Keratinocyte (primary cell): Measurements from ENCODE around the gene BICDL2. TPM values are rescaled to one million over a fixed set of nuclear protein-coding genes. Genes with fewer than 3 reads are reported as not detected.

Experiments
- DNase-seq: peaks from one replicate; pipeline ENCODE4 v3.0.0-alpha.2; 2011; ENCODE audit warnings: low read depth, missing footprints, low spot score
- FAIRE-seq: peaks from 2 replicates; lab custom pipeline; 2011; peaks lifted over from hg19 to GRCh38; lab: Jason Lieb, UNC
- H2AFZ ChIP-seq: 2 replicates; pipeline ENCODE4 v1.6.0; 2012; ENCODE audit warnings: low read length, control low read depth, inconsistent platforms; ENCODE audit not compliant: control insufficient read depth
- H3K27ac ChIP-seq: 2 replicates; pipeline ENCODE4 v1.5.1; 2011; ENCODE audit warnings: low read length; ENCODE audit not compliant: control insufficient read depth, insufficient read depth
- H3K27me3 ChIP-seq: 3 replicates; pipeline ENCODE4 v1.6.0; 2011; ENCODE audit warnings: low read length; ENCODE audit not compliant: control insufficient read depth, insufficient read depth; ENCODE audit errors: extremely low read depth
- H3K36me3 ChIP-seq, 2 experiments: 2 replicates in 1 of 2; 3 replicates in 1 of 2; pipeline ENCODE4 v1.5.1; 2011; ENCODE audit warnings: low read length in 2 of 2, mild to moderate bottlenecking in 1 of 2; ENCODE audit not compliant: control insufficient read depth in 2 of 2, insufficient read depth in 2 of 2; ENCODE audit errors: extremely low read depth in 1 of 2
- H3K4me1 ChIP-seq: 3 replicates; pipeline ENCODE4 v1.5.1; 2011; ENCODE audit warnings: low read length; ENCODE audit not compliant: control insufficient read depth, insufficient read depth; ENCODE audit errors: extremely low read depth
- H3K4me2 ChIP-seq: 3 replicates; pipeline ENCODE4 v1.6.0; 2011; ENCODE audit warnings: low read depth, low read length; ENCODE audit not compliant: control insufficient read depth, insufficient read depth; ENCODE audit errors: extremely low read depth
- H3K4me3 ChIP-seq, 3 experiments: fragments of 200-600 bp in 1 of 3; sonication (generic) in 1 of 3; 2 replicates in 2 of 3; 3 replicates in 1 of 3; pipeline ENCODE4 v1.5.1; 2011 to 2016; ENCODE audit warnings: low read length in 3 of 3, mild to moderate bottlenecking in 3 of 3, control low read depth in 2 of 3, inconsistent platforms in 1 of 3, low read depth in 1 of 3, mixed read lengths in 1 of 3, mixed run types in 1 of 3, moderate library complexity in 1 of 3; ENCODE audit not compliant: control insufficient read depth in 2 of 3, insufficient read depth in 2 of 3; ENCODE audit errors: extremely low read depth in 1 of 3
- H3K79me2 ChIP-seq: 2 replicates; pipeline ENCODE4 v1.6.0; 2012; ENCODE audit warnings: low read length; ENCODE audit not compliant: control insufficient read depth, insufficient read depth
- H3K9ac ChIP-seq: 3 replicates; pipeline ENCODE4 v1.6.0; 2011; ENCODE audit warnings: low read length; ENCODE audit not compliant: control insufficient read depth, insufficient read depth; ENCODE audit errors: extremely low read depth
- H3K9me1 ChIP-seq: 3 replicates; pipeline ENCODE4 v1.6.0; 2011; ENCODE audit warnings: low read length; ENCODE audit not compliant: control insufficient read depth, insufficient read depth; ENCODE audit errors: extremely low read depth
- H3K9me3 ChIP-seq: 2 replicates; pipeline ENCODE4 v1.5.1; 2012; ENCODE audit warnings: low read depth, low read length; ENCODE audit not compliant: control insufficient read depth
- H4K20me1 ChIP-seq: 3 replicates; pipeline ENCODE4 v1.6.0; 2011; ENCODE audit warnings: low read length; ENCODE audit not compliant: control insufficient read depth, insufficient read depth; ENCODE audit errors: extremely low read depth
- EZH2 ChIP-seq: IDR thresholded peaks from one replicate; pipeline ENCODE4 v1.6.1; 2012; ENCODE audit warnings: inconsistent platforms, mild to moderate bottlenecking, low read length, moderate library complexity
- dilution Hi-C: fragments of 300-500 bp; cut with MboI; formaldehyde crosslinking; loops from one replicate; pipeline ENCODE4 v1.7.0; 2020; ENCODE audit warnings: low sequenced_read_pairs; ENCODE audit not compliant: extremely low pct_ligation_motif_present
- polyA plus RNA-seq, 5 experiments: library from polyadenylated mRNA; depleted of rRNA in 3 of 5; stranded (reverse) in 3 of 5; stranded (forward) in 1 of 5; unstranded in 1 of 5; fragments of >200 nt; gene quantifications; 1 replicate in 1 of 5; 2 replicates in 3 of 5; 3 replicates in 1 of 5; pipeline versions ENCODE4 v1.2.1 to v1.2.3, GENCODE V29; 2011 to 2012; ENCODE audit warnings: missing spikeins in 2 of 5, low read depth in 1 of 5, low replicate concordance in 1 of 5
- small RNA-seq, 3 experiments: library from RNA; depleted of rRNA; stranded (forward); fragments of <200 nt; gene quantifications; one replicate each; pipeline ENCODE3, GENCODE V24; 2012; ENCODE audit warnings: low read depth in 3 of 3, low replicate concordance in 1 of 3; ENCODE audit not compliant: insufficient read length in 3 of 3
- TF ChIP-seq, protein P1 (sequence below), 3 experiments: IDR thresholded peaks in 1 of 3; conservative IDR thresholded peaks in 1 of 3; optimal IDR thresholded peaks in 1 of 3; 2 replicates in 2 of 3; 3 replicates in 1 of 3; pipeline versions ENCODE3 to v1.5.1; 2011; ENCODE audit warnings: low read length in 3 of 3, mild to moderate bottlenecking in 3 of 3, moderate library complexity in 2 of 3, control low read depth in 1 of 3, inconsistent platforms in 1 of 3; ENCODE audit not compliant: insufficient read depth in 2 of 3; ENCODE audit errors: extremely low read depth in 1 of 3

The BICDL2 gene
- polyA plus RNA-seq, 1 donor (not counting 4 experiments of a cell fraction or from before 2014, with no cell fraction given), result 1.3 TPM

DNA sequence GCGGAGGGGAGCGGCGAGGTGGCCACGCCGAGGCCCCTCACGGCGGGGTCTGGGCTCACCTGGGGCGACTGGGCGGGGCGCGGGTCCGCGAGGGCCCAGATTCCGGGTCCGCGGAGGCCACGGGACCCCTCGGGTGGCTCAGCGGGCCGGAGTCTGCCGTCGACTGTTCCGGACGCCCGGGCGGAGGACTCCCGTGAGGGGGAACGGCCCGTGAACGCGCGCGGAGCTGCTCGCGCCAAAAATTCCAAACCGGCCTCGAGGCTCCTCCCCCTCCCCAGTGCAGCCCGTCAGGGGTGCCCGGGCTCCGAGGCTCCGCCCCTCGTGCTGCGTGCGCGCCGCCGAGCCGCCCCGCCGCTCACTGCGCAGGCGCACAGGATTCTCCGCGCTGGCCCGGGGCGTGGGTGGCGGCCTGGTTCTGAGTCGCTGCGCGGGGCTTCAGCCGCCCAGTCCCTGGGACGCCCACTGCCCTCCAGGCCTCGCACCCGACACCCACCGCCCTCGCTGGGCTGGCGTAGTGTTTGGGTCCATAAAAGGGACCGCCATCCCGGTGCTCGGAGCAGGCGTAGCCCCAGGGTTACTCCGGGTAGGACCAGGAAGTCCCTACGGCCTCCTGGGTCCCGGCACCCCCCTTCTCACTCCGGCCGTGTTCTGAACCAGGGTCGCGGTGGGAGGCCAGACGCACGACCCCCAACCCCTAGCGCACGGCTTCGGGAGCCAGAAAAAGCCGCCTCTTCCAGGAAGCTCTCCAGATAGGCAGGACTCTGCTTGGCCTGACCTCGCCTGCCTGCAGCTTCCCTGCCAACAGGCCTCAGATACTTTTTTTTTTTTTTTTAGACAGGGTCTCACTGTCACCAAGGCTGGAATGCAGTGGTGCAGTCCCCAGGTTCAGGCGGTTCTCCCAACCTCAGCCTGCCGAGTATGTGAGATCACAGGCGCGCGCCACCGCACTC lies 56.2 kb downstream of the BICDL2 start, which contains the start of gene PKMYT1:
Gene PKMYT1, minus strand, starts transcription at position 220 of the 950 bp plus-strand sequence. CDS start 789 bp downstream, outside the sequence.
- dilution Hi-C loops, result no loop called here
- Histone ChIP-seq H3K4me1 (peaks cover 28% of the 10 kb centered on the region), H3K27me3 (no peaks in the 10 kb centered on the region), H3K9me3 (no peaks in the 10 kb centered on the region), H3K4me2 (peak within 1 kb of the TSS; percentile 86), H3K4me3 (peak within 1 kb of the TSS; percentile 63 to 80 (median 80)), H3K27ac (peak within 1 kb of the TSS; percentile 89), H3K9me1 (no peaks in the 10 kb centered on the region), H3K9ac (peak within 1 kb of the TSS; percentile 90), H2AFZ (peak within 1 kb of the TSS; percentile 80), H3K36me3 (no peaks in the 10 kb centered on the region), H4K20me1 (no peaks in the 10 kb centered on the region), H3K79me2 (peaks cover 17% of the 10 kb centered on the region)
- no peak for TF ChIP-seq EZH2
- TF ChIP-seq, protein P1, sequence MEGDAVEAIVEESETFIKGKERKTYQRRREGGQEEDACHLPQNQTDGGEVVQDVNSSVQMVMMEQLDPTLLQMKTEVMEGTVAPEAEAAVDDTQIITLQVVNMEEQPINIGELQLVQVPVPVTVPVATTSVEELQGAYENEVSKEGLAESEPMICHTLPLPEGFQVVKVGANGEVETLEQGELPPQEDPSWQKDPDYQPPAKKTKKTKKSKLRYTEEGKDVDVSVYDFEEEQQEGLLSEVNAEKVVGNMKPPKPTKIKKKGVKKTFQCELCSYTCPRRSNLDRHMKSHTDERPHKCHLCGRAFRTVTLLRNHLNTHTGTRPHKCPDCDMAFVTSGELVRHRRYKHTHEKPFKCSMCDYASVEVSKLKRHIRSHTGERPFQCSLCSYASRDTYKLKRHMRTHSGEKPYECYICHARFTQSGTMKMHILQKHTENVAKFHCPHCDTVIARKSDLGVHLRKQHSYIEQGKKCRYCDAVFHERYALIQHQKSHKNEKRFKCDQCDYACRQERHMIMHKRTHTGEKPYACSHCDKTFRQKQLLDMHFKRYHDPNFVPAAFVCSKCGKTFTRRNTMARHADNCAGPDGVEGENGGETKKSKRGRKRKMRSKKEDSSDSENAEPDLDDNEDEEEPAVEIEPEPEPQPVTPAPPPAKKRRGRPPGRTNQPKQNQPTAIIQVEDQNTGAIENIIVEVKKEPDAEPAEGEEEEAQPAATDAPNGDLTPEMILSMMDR (optimal IDR thresholded peaks at IDR 0.05 in 1 of 3, IDR thresholded peaks at IDR 0.05 in 1 of 3, conservative IDR thresholded peaks at IDR 0.05 in 1 of 3; ENCODE audit: extremely low read depth in 1 of 3, insufficient read depth in 2 of 3, low read length in 3 of 3), result no peak
- DNase-seq, result no peak
- FAIRE-seq, result no peak

DNA sequence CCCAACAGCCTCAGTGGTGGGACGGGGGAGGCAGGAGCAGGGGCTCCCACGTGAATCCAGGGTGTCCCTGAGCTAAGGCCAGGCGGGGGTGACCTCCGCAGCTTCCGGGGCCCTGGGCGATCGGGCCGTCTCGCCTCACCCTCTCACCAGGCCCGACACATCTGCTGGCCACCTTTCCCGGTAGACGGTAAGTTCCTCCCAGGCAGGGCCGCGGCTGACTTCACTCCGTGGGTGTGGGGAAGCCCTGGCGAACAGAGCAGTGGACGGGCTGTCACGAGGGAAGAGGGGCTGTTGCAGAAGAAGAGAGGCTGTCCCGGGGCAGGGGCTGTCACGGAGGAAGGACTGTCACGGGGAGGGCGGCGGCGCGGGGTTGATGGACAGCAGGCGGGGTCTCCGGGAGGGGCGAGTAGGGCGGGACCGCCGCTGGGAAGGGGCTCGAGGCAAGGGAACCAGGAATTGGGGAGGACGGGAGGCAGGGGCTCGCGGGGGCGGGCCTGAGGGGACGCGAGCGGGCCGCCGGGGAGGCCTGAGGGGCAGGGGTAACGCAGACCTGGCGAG lies 57.0 kb downstream of the BICDL2 start:
- peaks cover 28% of the 10 kb centered on the region for H3K4me1 ChIP-seq

More for the DNA sequence above, 57.0 kb downstream of the BICDL2 start:
- TF ChIP-seq, protein P1 (optimal IDR thresholded peaks at IDR 0.05 in 1 of 3, IDR thresholded peaks at IDR 0.05 in 1 of 3, conservative IDR thresholded peaks at IDR 0.05 in 1 of 3; ENCODE audit: extremely low read depth in 1 of 3, insufficient read depth in 2 of 3, low read length in 3 of 3), result no peak
- TF ChIP-seq EZH2, result no peak
- peak overlapping the region; percentile 90 for H3K9ac ChIP-seq
- H3K4me2 ChIP-seq, result peak overlapping the region; percentile 86
- H3K9me1 ChIP-seq, result no peaks in the 10 kb centered on the region
- H3K9me3 ChIP-seq, result no peaks in the 10 kb centered on the region
- FAIRE-seq (no peak), DNase-seq (no peak)
- peak overlapping the region; percentile 89 for H3K27ac ChIP-seq
- H3K79me2 ChIP-seq, result peaks cover 17% of the 10 kb centered on the region
- H4K20me1 ChIP-seq, result no peaks in the 10 kb centered on the region
- dilution Hi-C loops, result no loop called here
- H3K4me3 ChIP-seq, result peak overlapping the region; percentile 63 to 80 (median 80)
- peaks cover 1 to 3% of the 10 kb centered on the region in 2 experiments for H3K36me3 ChIP-seq
- H3K27me3 ChIP-seq, result no peaks in the 10 kb centered on the region
- H2AFZ ChIP-seq, result peak overlapping the region; percentile 42

Small RNAs within 50 kb of the gene (small RNA-seq; reads per million reads assigned to genes)
- gene LINC00514 (0 to 0.25 (median 0) reads per million in 3 experiments), gene RNU1-22P (0.07 to 0.33 (median 0.25) reads per million in 3 experiments)

Other genes with a start within 250 kb of the BICDL2 start
- not detected in 3 replicates for gene PRSS33, start 249.4 kb downstream of the BICDL2 start, polyA plus RNA-seq
- not detected in 3 replicates for gene PRSS41, start 238.5 kb downstream of the BICDL2 start, polyA plus RNA-seq
- 0.52 to 1.0 TPM (median 0.99 TPM) in 3 replicates for gene PRSS21, start 219.7 kb downstream of the BICDL2 start, polyA plus RNA-seq
- 1.7 to 2.6 TPM (median 2.1 TPM) in 3 replicates for gene ZG16B, start 206.6 kb downstream of the BICDL2 start, polyA plus RNA-seq
- 2.2 to 3.7 TPM (median 3.5 TPM) in 3 replicates for gene PRSS22, start 178.8 kb downstream of the BICDL2 start, polyA plus RNA-seq
- 10.1 to 20.7 TPM (median 13.6 TPM) in 3 replicates for gene FLYWCH2, start 153.7 kb downstream of the BICDL2 start, polyA plus RNA-seq
- gene FLYWCH1, start 125.0 kb downstream of the BICDL2 start, polyA plus RNA-seq, result 16.2 to 21.7 TPM (median 20.2 TPM) in 3 replicates
- 3.3 to 7.4 TPM (median 3.8 TPM) in 3 replicates for gene KREMEN2, start 72.7 kb downstream of the BICDL2 start, polyA plus RNA-seq
- gene PAQR4, start 67.6 kb downstream of the BICDL2 start, polyA plus RNA-seq, result 16.8 to 26.6 TPM (median 18.4 TPM) in 3 replicates
- 3.0 to 16.0 TPM (median 6.9 TPM) in 3 replicates for gene PKMYT1, start 56.5 kb downstream of the BICDL2 start, polyA plus RNA-seq
- gene CLDN9, start 24.0 kb downstream of the BICDL2 start, polyA plus RNA-seq, result 0.02 TPM in 1 of 3 replicates, not detected in the others
- 0.12 TPM in 1 of 3 replicates, not detected in the others for gene CLDN6, start 18.8 kb downstream of the BICDL2 start, polyA plus RNA-seq
- gene TNFRSF12A, start 16.6 kb downstream of the BICDL2 start, polyA plus RNA-seq, result 147 to 250 TPM (median 188 TPM) in 3 replicates
- 12.8 to 19.2 TPM (median 13.0 TPM) in 3 replicates for gene HCFC1R1, start 13.0 kb downstream of the BICDL2 start, polyA plus RNA-seq
- gene THOC6, start 12.9 kb downstream of the BICDL2 start, polyA plus RNA-seq, result 10.2 to 15.5 TPM (median 10.3 TPM) in 3 replicates
- 0.09 to 0.17 TPM (median 0.17 TPM) in 3 replicates for gene MMP25, start 9.6 kb upstream of the BICDL2 start, polyA plus RNA-seq
- gene IL32, start 28.7 kb upstream of the BICDL2 start, polyA plus RNA-seq, result 0.28 to 0.67 TPM (median 0.31 TPM) in 3 replicates
- not detected in 3 replicates for gene ZSCAN10, start 62.4 kb upstream of the BICDL2 start, polyA plus RNA-seq
- 6.0 to 8.7 TPM (median 8.1 TPM) in 3 replicates for gene ZNF205, start 75.6 kb upstream of the BICDL2 start, polyA plus RNA-seq
- 0.51 to 1.1 TPM (median 0.62 TPM) in 3 replicates for gene ZNF213, start 98.1 kb upstream of the BICDL2 start, polyA plus RNA-seq
- gene OR1F1, start 151.3 kb upstream of the BICDL2 start, polyA plus RNA-seq, result 0.51 to 0.89 TPM (median 0.58 TPM) in 3 replicates
- 3.1 to 4.7 TPM (median 4.3 TPM) in 3 replicates for gene ZNF200, start 198.2 kb upstream of the BICDL2 start, polyA plus RNA-seq
- gene MEFV, start 219.7 kb upstream of the BICDL2 start, polyA plus RNA-seq, result 0.03 TPM in 1 of 3 replicates, not detected in the others
- 11.3 to 13.9 TPM (median 13.6 TPM) in 3 replicates for gene ZNF263, start 246.5 kb upstream of the BICDL2 start, polyA plus RNA-seq